Activated CD4-positive, alpha-beta T cell treated with anti-CD3 and anti-CD28 coated beads for 1 hour (primary cell): ENCODE results near the gene XRCC5.
"Not testable (repeated sequence)": the region's sequence is repeated elsewhere in the genome, so short reads cannot be mapped to it uniquely, and the experiment has no call there.

ENCODE experiments used
- DNase-seq: peaks from one replicate; pipeline ENCODE4 v3.0.0-alpha.2; 2020

The XRCC5 gene

DNA sequence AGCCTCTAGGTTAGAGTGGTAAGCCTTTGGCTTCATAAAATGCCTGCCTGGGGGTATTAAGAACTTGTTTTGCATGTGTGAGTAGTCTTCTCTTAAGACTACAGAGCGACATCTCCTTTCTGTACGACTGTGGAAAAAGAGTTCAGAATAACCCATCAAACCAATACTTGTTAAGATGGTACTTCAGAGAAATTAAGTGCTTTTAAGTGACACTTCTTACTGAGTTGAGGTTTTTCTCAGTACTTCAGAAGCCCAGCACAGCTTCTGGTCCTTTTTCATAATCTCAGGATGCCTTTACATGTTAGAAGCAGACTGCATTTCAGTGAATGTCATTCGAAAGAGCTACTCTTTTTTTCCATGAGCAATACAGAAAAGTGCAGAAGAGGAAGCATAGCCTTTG, 10.8 kb downstream of the XRCC5 start:
- DNase-seq, result no peak

DNA sequence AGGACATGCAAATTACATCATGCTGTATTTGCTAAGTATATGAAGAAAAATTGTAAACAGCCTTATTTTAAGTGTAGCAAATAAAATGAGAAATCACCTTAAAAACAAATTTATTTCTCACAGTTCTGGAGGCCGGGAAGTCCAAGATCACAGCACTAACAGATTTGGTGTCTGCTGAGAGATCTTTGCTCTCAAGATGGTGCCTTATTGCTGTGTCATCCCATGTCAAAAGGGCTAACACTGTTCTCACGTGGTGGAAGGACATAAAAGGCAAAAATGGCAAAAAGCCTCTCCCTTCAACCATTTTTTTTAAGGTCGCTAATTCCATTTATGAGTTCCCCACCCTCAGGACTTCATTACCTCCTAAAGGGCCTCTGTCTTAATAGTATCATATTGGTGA, 12.1 kb downstream of the XRCC5 start:
- DNase-seq, result no peak

DNA sequence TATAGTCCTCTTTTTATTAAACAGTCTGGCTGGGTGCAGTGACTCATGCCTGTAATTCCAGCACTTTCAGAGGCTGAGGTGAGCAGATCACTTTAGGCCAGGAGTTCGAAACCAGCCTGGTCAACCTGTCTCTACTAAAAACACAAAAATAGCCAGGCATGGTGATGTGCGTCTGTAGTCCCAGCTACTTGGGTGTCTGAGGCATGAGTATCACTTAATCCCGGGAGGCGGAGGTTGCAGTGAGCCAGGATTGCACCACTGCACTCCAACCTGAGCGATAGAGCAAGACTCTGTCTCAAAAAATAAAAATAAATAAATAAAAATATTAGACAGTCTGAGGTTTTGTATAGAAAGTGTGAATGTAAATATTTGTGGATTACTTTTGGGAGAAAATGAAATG, 17.8 kb downstream of the XRCC5 start:
- DNase-seq, result no peak

DNA sequence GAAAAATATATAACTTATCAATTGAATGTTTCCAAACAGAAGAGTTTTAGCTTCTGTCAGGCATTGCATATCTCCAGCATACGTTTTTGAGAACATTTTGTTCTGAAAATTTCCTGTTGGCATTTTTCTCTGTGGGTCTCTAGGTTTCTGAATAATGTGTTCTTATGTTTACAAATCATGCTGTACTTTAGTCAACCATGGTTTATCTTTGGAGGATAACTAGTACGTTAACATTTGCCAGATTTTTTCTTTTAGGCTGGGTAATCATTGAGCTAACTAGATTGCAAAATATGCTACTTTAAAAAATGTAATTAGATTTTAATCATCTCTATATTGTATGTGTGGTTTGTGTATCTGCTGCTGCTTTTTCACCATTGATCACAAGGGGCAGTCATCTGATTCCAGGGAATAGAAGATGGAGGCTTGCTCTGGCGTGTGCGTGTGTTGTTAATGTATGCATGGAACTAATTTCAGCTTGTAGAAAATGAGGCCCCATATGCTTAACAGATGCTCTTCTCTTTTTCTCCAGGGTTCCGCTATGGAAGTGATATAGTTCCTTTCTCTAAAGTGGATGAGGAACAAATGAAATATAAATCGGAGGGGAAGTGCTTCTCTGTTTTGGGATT, 21.3 kb downstream of the XRCC5 start:
- DNase-seq, result no peak

DNA sequence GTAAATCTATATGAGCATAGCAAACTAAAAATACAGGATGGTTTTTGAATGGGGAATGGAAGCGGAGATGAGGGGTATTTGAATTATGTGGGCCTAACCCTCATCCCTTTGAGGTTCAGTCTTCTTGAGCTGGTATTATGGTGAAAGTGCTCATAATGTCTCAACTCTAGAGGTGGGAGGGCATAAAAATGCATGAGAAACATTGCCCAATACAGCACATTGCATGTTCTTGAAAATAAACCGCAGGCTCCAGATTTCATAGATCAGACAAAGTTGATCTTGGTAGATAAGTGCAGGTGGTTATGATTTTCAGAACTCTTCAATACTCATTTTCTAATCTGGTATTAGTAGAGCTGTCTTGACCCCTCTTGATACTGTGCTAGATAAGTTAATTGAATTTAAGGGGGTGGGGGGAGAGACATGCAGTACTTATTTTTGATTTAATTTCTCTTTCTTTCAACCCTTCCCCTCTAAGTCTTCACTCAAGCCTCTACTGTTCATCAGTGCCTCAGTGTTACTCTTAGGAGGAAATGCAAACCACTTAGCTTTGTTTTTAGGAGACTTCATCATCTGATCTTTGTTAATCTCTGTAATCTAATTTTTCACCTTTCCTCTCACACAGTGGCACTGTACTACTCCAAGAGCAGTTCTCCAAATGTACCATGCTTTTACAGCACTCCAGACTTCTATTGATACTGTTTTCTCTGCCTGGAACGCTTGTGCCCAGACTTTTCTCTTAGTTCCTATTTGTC, 22.2 kb downstream of the XRCC5 start:
- no peak for DNase-seq

DNA sequence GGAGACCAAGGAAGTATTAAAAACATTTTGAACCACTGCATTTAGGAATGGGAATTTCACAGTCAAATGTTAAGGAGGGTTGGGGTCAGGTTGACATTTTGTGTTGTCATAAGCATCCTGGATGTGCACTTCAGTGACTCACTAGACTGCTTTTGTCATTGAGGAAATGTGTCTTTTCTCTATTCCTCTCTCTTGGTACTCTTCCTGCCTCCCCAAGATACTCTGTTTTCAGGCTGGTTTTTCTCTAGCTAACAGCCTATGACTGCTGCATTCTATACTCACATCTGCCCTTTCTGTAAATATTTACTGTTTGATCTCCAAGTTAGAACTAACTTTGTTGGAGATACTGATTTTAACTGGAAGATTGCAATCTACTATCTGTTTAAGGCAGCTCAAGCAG, 23.4 kb downstream of the XRCC5 start:
- DNase-seq, result no peak

DNA sequence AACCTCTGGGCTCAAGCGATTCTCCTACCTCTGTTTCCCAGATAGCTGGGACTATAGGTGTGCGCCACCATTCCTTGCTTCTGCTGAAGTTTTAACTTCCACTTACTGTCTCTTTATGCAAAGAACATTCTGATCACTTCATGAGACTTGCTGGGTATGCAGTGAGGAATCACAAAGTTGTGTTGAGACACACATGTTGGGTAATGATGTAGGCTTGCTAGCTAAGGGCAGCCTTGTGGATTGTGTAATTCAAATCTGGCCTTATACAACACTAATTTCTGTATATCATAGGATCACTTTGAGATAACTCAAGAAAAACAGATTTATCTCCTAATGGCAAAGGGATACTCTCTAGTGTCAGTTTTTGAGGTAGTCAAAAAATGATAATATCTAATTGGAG, 24.2 kb downstream of the XRCC5 start:
- no peak for DNase-seq

DNA sequence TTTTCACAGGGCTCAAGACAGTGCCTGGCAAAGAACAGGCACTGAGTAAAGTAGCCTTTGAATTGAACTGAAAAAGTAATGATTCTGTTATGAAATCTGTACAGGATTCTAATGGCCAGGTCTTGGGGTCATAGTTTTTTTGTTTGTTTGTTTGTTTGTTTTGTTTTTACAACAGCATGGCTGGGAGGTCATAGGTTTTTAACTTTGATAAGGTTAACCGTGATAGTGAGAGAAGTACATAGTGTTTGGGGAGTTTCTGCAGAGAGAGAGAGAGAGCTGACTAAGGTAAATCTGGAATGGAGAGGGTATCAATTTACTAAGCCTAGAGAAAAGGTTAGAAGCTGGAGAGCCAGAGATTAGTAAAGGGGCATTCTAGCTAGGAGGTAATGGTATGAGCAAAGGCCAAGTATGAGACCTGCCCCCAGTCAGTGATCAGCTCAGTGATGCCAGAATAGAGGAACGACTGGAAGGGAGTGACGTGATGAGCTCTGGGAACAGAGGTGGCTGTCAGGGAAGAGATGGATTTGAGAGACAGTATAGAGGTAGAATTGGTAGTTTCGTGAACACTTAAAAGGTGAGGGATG, 25.9 kb downstream of the XRCC5 start:
- DNase-seq, result no peak

DNA sequence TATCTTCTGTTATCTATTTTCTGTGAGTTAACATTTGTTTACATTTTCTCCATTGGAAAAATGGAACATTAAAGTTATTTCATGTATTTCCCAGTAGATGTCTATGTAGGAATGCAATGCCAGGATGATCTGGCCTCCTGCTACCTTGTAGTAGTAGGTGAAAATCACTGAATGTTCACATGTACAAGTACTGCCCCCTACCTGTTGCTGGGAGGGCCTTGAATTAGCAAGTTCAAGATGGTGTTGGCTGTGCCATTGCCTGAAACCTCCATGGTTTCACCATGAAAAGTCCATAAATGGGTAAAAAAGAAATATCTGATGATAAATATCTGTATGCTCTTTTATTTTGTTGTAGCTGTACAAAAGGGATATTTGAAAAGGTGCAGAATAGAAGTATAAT, 30.7 kb downstream of the XRCC5 start:
- no peak for DNase-seq

DNA sequence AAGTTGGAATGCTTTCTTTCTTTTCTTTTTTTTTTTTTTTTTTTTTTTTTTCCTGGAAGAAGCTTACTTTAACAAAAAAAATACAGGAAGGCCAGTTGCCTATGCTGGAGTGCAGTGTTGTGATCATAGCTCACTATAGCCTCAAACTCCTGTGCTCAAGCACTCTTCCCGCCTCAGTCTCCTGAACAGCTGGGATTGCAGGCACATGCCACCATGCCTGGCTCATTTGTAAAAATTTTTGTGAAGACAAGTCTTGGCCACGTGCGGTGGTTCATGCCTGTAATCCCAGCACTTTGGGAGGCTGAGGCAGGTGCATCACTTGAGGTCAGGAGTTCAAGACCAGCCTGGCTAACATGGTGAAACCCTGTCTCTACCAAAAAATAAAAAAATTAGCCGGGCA, 32.4 kb downstream of the XRCC5 start:
- DNase-seq, result not testable (repeated sequence)

DNA sequence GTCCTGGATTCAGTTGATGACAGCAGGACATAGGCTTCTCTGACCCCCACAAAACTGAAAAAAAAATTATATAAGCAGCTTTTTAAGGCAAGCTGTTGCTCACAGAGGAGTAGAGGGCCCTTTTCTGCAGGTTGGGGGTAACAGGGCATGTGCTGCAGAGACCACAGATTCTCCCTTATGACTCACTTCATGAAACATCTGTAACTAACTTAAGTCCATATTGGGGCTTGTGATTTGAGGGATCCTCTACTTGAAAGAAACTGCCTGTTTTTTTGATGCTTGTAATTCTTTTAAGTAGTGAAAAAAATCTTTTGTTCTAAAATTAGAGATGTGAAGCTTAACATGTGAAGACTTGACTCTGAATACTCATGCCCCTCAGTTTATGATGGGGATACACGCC, 33.4 kb downstream of the XRCC5 start:
- DNase-seq, result no peak

DNA sequence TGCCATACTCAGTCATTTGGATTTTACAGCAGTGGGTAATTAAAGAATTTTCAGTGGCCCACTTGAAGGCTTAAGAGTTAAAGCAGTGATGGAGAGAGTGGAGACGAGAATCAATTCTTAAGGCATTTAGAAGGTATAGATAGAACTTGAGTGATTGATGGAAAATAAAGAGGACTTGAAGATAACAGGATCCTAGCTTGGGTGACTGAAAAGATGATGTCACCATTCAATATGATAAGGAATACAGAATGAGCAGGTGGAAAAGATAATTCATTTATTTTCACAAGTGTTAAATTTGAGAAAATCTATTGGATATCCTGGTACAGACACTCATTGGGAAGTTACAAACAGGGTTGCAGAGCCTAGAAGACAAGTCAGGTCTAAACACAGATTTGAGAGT, 35.2 kb downstream of the XRCC5 start:
- DNase-seq, result no peak

DNA sequence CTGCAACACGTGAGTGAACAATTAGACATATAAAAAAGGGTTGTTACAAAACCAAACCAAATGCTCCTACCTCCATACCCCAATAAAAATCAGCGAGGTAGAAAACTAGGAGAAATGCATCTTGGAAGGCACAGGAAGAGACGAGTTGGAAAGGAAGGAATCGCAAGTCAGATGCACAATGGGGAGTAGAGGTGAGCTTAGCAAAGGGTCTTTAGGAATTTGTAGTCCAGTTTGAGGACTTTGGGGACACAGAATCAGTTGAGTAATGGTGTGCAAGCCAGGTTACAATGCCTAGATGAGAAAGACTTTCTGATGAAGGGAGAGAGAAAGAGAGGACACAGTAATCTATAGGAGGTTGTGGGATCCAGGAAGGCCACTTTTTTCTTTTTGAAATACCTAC, 35.7 kb downstream of the XRCC5 start:
- DNase-seq, result no peak

DNA sequence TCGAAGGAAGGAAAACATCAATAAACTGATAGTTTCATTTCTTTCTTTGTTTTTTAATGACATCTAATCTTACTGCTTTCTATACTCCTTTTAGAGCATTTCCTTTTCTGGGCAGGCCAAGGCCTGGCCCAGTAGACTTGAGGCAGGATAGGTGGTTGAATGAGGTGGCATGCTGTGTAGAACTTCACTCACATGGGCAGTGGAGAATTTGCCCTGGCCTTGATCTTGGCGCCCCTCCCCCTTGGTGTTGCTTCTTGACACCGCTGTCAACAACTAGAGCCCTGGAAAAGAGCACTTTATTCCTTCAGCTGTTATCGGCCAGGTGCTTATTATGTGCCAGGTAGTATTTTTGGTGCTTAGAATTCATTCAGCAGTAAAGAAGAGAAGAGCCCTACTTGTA, 37.4 kb downstream of the XRCC5 start:
- no peak for DNase-seq

DNA sequence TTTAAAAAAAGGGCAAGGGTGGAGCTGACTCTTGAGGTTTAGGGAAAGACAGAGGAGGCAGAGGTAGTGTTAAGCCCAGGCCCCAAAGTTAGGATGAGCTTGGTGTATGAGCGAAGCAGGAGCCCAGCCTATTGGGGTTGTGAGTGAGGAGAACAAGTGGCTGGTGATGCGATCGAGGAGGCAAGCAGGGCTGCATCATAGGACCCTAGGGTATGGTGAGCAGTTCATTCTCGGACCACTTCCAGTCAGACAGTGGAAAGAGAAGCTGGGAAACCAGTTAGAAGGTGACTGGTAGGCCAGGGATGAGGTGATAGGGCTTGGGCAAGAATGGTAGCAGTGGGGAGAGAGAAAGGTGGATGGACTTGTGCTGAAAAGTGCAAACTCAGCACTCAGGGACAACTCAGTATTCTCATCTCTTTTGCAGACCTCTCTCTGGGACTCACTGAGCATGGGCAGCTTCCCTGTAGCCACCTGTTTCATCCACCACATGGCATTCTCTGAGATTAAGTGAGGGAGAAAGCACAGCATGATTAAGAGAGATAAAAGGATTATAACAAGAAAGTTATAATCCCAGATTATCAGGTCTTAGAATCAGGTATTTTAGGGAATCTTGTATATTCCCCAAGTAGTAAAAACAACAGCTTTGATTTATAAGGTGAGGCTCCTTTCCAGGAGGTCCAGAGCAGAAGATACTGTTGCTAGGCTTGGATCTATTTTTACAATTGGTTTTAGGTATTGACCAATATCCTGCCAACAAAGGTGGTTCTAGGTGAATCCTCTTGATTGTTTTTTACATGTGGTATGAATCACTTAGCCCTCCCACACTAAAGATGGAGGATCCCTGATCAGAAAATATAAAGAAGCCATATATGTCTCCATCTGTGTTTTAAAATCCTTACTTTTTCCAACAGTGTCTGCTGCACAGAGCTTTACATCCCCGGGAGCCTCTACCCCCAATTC, 38.3 kb downstream of the XRCC5 start:
- no peak for DNase-seq

DNA sequence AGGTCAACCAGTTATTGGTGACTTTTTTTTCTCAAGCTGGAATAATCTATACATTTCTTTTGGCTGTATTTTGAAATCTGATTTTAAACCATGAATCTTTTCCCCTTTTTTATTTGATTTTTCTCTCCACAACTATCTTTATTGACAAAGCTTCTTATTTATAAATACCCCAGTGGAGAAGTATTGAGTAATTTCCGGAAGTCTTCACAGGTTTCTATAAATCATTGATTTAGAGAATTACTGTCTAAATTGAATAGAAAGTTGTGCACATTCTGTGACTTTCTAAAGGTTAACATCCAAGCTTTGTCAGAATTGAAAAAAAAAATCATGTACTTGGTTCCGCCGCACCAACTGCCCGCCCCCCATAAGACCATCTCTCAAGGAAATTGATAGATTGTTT, 39.8 kb downstream of the XRCC5 start:
- DNase-seq, result no peak

DNA sequence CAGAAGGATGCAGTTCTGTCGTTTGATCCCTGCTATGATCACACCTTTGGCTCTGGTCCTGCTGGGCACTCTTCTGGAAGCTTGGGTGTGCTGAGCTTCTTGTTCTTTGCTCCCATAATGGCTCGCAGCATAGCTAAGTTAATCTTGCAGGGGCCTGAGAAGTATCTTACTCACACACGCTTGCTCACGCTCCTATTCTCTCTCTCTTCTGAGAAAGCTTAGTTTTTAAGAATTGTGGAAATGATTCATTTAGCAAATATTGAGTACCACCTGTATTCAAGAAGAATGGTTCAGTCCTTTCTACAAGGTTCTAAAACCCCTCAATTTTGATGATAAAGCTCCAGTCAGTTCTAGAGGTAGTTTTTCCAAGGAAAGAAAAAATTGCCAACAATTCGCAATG, 40.6 kb downstream of the XRCC5 start:
- DNase-seq, result no peak

DNA sequence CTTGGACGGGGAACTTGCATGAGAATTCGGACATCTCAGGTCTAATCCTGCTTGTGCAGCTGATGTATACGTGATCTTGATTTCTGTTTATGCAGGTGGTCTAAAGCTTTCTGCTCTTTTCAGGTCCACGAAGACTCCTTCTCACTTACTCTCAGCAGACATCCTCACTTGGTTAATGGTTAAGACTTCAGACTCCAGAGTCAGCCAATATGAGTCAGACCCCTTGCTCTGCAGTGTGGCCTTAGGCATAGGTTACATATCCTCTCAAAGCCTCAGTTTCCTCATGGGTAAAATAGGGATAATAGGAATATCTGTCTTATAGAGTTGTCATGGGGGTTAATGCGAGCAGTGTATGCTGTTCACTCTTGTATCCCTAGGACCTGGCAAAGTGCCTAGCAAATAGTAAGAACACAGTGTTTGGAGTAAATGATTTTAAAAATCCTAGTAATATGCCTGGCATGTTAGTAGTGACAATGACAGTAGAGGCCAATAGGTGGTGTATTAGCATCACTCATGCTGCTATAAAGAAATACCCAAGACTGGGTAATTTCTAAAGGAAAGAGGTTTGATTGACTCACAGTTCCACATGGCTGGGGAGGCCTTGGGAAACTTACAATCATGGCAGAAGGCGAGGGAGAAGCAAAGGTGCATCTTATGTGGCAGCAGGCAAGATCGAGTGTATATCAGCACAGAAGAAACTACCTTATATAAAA, 42.3 kb downstream of the XRCC5 start:
- no peak for DNase-seq

DNA sequence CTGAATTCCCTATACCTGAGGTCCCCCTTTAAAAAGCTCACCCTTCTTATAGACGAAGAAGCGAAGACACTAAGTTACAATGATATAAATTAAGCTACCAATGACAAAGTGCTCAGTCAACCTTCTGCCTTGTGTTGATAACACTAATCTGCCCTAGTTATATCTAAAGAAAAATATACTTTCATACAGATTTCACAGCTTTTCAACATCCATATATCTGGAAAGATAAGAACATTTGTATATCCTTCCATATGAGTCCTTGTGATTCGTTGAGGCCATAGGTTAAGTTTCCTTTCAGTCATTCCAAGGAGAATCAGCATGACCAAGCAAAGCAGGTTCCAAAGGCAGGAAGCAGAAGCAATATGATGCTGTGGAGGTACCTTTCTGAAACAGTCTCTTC, 46.8 kb downstream of the XRCC5 start:
- no peak for DNase-seq

DNA sequence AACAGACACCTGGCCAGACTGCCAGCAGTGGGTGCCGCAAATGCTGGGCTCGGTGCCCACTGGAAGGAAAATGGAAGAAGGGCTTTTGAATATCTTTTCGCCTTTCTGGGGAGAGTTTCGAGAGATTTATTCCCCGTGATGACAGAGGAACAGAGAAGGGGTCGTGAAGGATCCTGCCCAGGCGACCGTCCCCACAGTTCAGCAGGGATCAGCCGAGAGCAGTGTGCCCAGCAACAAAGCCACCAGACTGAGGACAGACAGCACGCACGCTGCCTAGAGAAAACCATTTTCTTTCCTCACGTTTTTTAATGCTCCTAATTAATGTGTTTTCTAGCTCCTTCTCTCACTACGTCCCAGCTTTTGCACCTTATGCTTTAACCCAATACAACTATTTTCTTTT, 47.7 kb downstream of the XRCC5 start:
- DNase-seq, result no peak

DNA sequence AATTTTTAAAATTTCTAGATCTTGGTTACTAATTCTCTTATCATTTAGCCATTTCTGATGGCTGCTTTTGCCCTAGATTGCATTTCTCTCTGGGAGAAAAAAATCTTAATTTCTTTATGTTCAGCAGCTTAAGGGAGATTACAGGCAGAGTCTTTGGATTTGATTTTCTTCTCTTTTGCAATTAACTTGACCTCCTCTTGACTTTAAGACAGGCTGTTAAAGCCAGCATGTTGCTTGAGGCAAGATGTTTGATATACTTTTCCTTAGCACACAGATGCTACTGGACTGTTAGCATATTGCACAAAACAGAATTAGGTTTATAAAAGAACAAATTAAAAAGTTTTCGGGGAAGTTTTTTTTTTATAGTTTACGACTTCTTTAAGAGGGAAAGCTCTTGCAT, 50.0 kb downstream of the XRCC5 start:
- DNase-seq, result no peak

DNA sequence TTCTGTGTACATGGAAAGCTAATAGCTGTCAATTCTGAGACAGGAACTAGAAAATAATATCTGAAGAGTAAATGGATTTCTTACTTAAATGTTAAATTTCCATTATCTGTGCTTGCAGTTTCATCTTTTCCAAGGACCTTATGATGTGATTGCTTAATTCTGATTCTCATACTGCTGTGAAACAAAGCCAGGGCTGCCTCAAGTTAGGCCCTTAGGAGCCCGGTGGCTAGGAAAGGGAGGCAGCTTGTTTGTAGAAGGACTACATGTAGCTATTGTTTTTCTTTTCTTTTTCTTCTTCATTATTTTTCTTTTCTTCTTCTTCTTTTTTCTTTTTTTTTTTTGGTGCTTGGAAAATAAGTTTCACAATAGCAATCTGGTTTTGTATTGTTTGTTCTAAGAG, 50.5 kb downstream of the XRCC5 start:
- no peak for DNase-seq

DNA sequence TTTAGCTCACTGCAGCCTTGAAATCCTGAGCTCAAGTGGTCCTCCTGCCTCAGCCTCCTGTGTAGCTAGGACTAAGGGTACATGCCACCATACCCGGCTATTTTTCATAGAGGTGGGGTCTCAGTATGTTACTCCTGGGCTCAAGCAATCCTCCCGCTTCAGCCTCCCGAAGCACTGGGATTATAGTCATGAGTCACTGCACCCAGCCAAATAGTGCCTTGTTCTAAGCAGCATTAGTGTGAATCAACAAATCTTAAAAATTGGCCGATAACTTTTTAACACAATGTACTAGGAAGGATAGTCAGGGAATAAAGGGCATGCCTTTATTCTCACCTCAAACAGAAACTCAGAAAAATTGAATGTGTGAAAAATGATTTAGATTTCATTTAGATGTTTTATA, 51.6 kb downstream of the XRCC5 start:
- no peak for DNase-seq
